ENCODE data around the gene TRPC6. TPM values are rescaled to one million over a fixed set of nuclear protein-coding genes. Genes with fewer than 3 reads are reported as not detected.
A peak's percentile ranks its signal among the peaks of the same experiment; 100 is the strongest.
"Not testable (repeated sequence)": the region's sequence is repeated elsewhere in the genome, so short reads cannot be mapped to it uniquely, and the experiment has no call there.

TRPC6 gene
- total RNA-seq, 2 donors from 2014 or later: 2.7 TPM

DNA sequence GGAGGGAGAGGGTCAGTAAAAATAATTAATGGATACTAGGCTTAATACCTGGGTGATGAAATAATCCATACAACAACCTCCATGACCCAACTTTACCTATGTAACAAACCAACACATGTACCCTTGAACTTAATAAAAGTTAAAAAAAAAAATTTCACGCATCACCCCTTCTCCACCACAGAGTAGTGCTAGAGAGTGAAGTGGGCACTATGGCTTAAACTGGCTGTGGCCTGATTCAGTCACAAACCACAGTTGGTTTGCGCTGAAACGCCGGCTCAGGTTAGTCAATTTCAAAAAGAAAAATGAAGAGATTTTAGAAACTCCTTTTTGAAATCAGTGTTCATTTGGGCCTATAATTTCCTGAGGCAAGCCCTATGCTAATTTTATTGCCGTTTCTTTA lies 144.3 kb downstream of the TRPC6 start:
- Histone ChIP-seq H3K9me3 (no peaks in the 10 kb centered on the region), H3K4me3 (no peak overlapping the region), H3K4me1 (ENCODE audit: control insufficient read depth in 1 of 2, low read depth in 2 of 2) (peaks cover 6 to 46% of the 10 kb centered on the region in 2 donors), H3K27me3 (replicated peaks; ENCODE audit: insufficient read depth) (no peaks in the 10 kb centered on the region), H3K36me3 (no peaks in the 10 kb centered on the region), H3K27ac (no peak overlapping the region)
- DNase-seq (ENCODE audit: low spot score) (no peak), ATAC-seq (ENCODE audit: insufficient number of reproducible peaks, low FRiP score, low read depth) (no peak)
- TF ChIP-seq, protein P1, sequence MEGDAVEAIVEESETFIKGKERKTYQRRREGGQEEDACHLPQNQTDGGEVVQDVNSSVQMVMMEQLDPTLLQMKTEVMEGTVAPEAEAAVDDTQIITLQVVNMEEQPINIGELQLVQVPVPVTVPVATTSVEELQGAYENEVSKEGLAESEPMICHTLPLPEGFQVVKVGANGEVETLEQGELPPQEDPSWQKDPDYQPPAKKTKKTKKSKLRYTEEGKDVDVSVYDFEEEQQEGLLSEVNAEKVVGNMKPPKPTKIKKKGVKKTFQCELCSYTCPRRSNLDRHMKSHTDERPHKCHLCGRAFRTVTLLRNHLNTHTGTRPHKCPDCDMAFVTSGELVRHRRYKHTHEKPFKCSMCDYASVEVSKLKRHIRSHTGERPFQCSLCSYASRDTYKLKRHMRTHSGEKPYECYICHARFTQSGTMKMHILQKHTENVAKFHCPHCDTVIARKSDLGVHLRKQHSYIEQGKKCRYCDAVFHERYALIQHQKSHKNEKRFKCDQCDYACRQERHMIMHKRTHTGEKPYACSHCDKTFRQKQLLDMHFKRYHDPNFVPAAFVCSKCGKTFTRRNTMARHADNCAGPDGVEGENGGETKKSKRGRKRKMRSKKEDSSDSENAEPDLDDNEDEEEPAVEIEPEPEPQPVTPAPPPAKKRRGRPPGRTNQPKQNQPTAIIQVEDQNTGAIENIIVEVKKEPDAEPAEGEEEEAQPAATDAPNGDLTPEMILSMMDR (IDR thresholded peaks at IDR 0.05): no peak

DNA sequence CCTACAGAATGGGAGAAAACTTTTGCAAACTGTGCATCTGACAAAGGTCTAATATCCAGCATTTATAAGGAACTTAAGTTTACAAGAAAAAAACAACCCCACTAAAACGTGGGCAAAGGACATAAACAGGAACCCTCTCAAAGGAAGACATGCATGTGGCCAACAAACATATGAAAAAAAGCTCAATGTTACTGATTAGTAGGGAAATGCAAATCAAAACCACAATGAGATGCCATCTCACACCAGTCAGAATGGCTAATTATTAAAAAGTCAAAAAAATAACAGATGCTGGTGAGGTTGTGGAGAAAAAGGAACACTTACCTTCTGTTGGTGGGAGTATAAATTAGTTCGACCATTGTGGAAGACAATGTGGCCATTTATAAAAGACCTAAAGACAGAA lies 145.1 kb downstream of the TRPC6 start:
- not testable (repeated sequence) for H3K27me3 ChIP-seq (replicated peaks; ENCODE audit: insufficient read depth); H3K9me3 ChIP-seq; H3K27ac ChIP-seq; ATAC-seq (ENCODE audit: insufficient number of reproducible peaks, low FRiP score, low read depth); H3K4me3 ChIP-seq; H3K36me3 ChIP-seq; DNase-seq (ENCODE audit: low spot score)
- H3K4me1 ChIP-seq (ENCODE audit: control insufficient read depth in 1 of 2, low read depth in 2 of 2): peaks cover 6 to 38% of the 10 kb centered on the region in 2 donors

DNA sequence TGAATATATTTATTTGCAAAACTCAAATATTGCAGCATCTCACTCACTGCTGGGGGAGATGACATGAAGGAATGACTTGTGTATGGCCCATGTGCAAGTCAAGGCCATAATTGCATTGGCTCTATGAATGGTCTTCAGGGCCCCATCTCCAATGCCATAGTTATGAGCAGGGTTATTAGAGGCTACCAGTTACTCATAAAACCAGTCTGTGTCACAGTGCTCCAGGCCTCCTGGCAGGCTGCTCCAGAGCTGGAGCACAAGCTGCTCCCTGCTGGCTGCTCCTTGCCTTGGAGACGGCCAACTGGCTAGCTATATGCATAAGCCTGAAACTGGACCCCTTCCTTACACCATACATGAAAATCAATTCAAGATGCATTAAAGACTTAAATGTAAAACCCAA lies 145.7 kb downstream of the TRPC6 start:
- DNase-seq (ENCODE audit: low spot score) (no peak), ATAC-seq (ENCODE audit: insufficient number of reproducible peaks, low FRiP score, low read depth) (no peak)
- H3K9me3 ChIP-seq: no peaks in the 10 kb centered on the region
- TF ChIP-seq, protein P1 (IDR thresholded peaks at IDR 0.05): no peak
- H3K4me3 ChIP-seq: no peak overlapping the region
- no peaks in the 10 kb centered on the region for H3K36me3 ChIP-seq
- H3K27ac ChIP-seq: no peak overlapping the region
- peaks cover 4 to 32% of the 10 kb centered on the region in 2 donors for H3K4me1 ChIP-seq (ENCODE audit: control insufficient read depth in 1 of 2, low read depth in 2 of 2)
- H3K27me3 ChIP-seq (replicated peaks; ENCODE audit: insufficient read depth): no peaks in the 10 kb centered on the region

DNA sequence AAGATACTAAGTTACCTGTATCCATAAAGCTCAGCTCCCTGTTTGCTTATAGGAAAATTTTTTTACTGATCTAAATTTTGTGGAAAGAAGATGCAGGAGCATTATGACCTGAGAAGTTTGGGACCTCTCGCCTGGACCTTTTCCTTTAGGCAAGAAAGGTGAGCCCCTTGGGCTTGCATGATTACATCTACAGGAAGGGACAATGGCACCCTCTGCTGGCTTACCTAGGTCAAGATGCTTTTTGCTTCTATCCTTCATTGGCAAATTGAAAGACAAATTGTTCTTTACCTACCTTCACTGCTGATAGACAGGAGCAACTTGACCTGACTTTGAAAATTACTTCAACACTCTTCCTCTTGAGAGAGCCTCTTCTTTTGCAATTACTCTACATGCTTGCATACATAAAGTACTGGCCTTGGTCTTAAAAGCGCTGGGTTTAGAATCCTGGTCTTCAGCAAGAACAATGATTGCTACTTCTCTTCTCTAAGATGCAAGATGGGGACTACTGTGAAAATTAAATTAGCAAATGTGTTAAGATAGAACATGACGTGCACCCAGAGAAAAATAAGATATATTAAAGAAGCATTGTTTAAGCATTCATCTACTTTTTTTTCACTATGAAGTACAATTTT lies 147.2 kb downstream of the TRPC6 start:
- TF ChIP-seq, protein P1 (IDR thresholded peaks at IDR 0.05): peak; percentile 67
- Histone ChIP-seq H3K4me3 (no peak overlapping the region), H3K4me1 (ENCODE audit: control insufficient read depth in 1 of 2, low read depth in 2 of 2) (peaks cover 4 to 17% of the 10 kb centered on the region in 2 donors), H3K27ac (no peak overlapping the region), H3K36me3 (no peaks in the 10 kb centered on the region), H3K27me3 (replicated peaks; ENCODE audit: insufficient read depth) (no peaks in the 10 kb centered on the region), H3K9me3 (no peaks in the 10 kb centered on the region)
- ATAC-seq (ENCODE audit: insufficient number of reproducible peaks, low FRiP score, low read depth): no peak
- DNase-seq (ENCODE audit: low spot score): no peak

DNA sequence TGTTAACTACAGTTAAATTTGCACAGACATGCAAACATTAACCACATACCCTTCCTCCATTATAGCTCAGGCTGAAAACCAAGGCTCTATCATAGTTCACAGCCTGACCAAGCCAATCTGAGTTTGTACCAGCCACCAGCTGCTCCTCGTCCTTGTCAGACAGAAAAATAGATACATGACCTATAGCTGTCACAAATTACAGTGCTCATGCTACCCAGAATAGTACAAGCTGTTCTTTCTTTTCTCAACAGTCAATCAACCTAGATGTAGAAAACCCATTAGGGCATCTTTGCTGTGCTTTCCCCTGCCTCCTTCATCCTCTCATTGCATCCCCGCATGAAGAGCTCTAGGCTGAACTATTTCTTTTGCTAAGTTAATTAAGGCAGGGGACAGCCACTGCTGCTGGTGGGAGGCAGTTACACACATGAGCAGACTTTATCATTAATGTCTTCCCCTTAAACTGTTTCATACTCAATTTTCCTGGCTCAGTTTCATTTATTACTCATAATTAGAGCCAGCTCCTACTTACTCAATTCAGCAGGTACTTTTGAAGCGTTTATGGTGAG lies 148.3 kb downstream of the TRPC6 start:
- Histone ChIP-seq H3K27ac (no peak overlapping the region), H3K4me3 (no peak overlapping the region), H3K9me3 (no peaks in the 10 kb centered on the region), H3K27me3 (replicated peaks; ENCODE audit: insufficient read depth) (no peaks in the 10 kb centered on the region), H3K36me3 (no peaks in the 10 kb centered on the region), H3K4me1 (ENCODE audit: control insufficient read depth in 1 of 2, low read depth in 2 of 2) (peaks cover 0 to 6% of the 10 kb centered on the region in 2 donors)
- DNase-seq (ENCODE audit: low spot score) (no peak), ATAC-seq (ENCODE audit: insufficient number of reproducible peaks, low FRiP score, low read depth) (no peak)
- TF ChIP-seq, protein P1 (IDR thresholded peaks at IDR 0.05): no peak

Measured in thoracic aorta (tissue), 2 donors.